Pons (tissue), 1 donor: ENCODE measurements around the gene PROSER2.

Experiments used
- DNase-seq: peaks from one replicate; pipeline ENCODE4 v3.0.0-alpha.2; 2016; ENCODE audit warnings: low spot score

PROSER2 gene

GRCh38 chr10:11805792-11806191 is 17.4 kb upstream of the PROSER2 start:
- DNase-seq = no peak

DNA sequence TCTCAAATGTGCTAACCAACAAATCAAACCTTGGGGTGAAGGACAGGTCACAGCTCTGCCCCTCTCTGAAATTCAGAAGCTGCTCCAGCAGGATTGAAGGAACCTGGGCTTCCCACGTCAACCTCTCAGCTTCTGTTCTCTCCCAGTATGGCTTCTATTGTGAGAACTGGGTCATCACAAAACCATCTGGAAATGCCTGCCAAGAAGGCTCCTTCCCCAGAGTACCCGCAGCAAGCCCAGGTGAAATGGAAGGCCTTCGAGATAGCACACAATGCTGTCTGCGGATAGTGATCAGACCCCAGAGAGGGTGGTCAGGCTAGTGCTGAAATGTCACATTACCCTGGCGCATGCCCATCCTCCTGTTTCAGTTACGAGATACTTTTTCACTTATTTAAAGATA is 16.4 kb upstream of the PROSER2 start:
- DNase-seq = no peak

DNA sequence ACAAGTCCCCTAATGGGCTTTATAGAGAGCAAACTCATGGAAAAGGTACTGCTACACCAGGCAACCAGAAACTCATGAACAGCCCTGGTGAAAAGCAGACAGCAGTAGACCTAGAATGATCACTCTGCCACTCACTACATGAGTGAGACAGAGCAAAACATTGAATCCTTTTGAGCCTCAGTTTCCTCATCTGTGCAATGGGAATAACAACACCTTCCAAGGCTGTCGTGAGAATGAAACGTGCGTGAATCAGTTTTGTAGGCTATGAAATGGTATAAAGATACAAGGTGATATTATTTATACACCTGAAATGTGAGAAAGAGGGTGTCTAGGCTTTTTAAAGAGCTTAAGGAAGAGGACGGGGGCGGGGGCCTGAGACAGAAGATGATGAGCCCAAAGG is 14.3 kb upstream of the PROSER2 start:
- no peak for DNase-seq

- DNase-seq = no peak
These were observed 12.8 kb upstream of the PROSER2 start for GRCh38 chr10:11810313-11810766.

DNA sequence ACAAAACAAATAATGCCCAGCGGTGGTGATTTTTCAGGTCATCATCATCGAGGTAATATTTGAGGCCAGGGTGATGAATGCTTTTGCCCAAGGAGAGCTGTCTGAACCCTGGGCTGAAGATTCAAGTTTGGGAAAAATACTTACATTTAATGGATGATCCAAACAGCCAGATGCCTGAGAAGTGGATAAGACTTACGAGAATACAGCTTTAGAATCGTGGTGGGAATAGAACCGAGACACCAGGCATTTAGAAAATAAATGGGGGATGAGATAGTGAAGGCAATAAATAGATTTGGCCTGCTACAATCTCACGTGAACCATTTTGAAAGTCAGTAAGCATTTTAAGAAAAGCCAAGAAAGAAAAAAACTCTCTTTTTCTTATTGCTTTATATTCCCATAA is 12.2 kb upstream of the PROSER2 start:
- DNase-seq = no peak

GRCh38 chr10:11813177-11813576 is 10.0 kb upstream of the PROSER2 start:
- no peak for DNase-seq

DNA sequence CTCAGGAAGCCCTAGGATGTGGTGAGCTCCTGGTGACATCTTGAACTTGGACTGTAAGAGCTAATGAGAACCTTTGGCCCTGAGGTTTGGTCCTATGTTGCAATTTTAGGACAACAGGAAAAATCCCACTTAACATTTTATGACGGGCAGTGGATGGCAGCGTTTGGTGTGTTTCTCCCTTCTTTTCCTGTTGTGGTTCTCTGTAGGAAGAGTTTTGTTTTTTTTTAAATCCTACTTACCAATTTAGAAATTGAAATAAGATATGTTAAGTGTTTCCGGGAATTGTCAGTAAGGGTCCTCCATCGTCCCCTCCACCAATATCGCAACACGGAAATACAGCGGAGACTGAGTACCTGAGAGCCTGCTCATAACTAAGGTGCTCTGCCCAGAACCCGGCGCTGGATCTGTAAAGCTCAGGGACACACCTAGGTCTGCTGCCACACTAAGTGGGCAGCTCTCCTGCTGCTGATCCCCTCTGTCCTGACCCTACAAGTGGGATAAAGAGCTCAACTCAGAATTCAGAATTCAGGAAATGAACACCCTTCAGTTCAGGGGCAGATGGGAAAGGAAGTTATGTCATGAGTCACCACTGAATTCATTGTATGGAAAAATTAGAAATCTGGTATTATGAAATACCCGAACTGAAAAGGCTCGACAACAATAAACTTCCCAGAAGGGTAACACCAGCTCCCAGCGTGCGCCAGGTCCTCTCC is 9.1 kb upstream of the PROSER2 start:
- no peak for DNase-seq

DNA sequence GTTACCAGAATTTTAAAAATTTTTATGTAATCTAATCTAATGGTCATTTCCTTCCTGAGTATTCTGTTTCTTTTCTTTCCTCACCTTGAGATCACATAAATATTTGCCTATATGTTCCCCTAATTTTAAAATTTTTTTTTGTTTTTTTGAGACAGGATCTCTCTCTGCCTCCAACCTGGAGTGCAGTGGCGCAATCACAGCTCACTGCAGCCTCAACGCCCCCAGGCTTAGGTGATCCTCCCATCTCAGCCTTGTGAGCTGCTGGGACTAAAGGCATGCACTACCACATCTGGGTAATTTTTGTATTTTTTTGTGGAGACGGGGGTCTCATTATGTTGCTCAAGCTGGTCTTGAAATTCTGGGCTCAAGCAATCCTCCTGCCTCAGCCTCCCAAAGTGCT is 4.1 kb upstream of the PROSER2 start:
- DNase-seq = no peak

DNA sequence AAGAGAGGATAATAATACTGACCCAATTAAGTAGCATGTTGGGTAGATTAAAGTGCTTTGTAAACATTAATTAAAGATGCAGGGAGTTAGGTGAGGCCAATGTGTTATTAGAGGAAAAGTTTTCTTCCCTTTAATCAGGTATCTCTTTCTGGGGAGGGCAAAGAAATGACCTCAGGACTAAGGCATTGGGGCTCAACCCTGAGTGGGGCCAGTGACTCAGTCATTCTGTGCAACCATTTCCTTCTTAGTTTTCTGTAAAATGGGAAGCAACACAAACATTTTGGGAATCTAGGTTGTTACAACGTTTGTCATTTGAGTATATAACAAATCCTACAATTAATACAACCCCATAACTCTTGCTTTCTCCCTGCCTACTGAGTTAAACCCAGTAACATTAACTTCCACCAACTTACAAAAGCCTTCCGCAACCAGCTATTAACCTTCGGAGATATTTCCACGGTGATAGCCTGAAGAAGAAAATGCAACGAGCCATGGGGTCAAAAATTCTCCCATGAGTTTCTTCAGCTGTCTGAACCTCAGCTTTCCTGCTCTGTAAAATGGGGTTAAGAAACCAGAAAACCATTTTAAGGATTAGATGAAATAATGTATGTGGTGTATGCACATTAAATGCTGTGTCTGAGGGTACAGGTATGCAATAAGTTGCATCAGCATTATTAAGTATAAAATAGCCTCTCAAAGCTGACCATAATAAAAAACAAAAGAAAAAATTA is 965 bp upstream of the PROSER2 start:
- no peak for DNase-seq

DNA sequence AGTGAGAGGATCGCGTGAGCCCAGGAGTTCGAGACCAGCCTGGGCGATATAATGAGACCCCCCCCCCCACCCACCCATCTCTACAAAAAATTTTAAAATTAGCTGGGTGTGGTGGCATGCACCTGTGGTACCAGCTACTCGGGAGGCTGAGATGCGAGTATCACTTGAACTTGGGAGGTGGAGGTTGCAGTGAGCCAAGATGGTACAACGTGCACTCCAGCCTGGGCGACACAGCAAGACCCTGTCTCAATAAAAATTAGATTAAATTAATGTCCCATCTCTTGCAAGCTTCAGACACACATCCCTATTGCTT is 391 bp upstream of the PROSER2 start:
- DNase-seq = no peak

- no peak for DNase-seq
These were observed 812 bp downstream of the PROSER2 start for GRCh38 chr10:11823989-11824346.

- DNase-seq = no peak
These were observed 1.2 kb downstream of the PROSER2 start for GRCh38 chr10:11824376-11824775.

GRCh38 chr10:11824825-11825224 is 1.7 kb downstream of the PROSER2 start:
- no peak for DNase-seq

- DNase-seq = no peak
These were observed 2.7 kb downstream of the PROSER2 start for GRCh38 chr10:11825796-11826414.

DNA sequence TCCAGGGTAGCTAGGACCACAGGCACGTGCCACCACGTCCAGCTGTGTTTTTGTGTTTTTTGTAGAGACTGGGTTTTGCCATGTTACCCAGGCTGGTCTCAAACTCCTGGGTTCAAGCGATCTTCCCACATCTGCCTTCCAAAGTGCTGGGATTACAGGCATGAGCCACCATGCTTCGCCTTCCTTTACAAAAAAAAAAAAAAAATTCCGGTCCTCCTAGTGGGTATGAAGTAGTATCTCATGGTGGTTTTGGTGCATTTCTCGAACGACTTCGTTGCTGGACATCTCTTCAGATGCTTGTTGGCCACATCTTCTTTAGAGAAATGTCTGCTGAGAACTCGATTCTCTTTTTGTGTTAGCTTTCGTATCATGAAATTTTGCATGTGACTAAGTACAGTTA is 3.9 kb downstream of the PROSER2 start:
- DNase-seq = no peak

DNA sequence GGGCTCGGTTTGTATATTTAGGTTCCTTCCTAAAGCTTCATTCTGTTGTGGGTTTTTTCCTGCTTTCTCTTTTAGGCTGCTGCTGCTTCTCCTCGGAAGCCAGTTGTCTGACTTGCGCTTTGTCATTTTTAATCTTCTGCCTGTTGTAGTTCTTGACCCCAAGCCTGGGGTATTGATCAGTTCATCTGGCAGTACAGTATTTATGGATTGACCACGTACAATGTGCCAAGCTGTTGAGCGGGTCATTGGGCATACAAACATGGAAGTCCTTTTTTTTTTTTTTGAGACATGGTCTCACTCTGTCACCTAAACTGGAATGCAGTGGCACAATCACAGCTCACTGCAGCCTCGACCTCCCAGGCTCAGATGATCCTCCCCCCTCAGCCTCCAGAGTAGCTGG is 4.3 kb downstream of the PROSER2 start:
- no peak for DNase-seq

- no peak for DNase-seq
These were observed 5.6 kb downstream of the PROSER2 start for GRCh38 chr10:11828682-11829284.

DNA sequence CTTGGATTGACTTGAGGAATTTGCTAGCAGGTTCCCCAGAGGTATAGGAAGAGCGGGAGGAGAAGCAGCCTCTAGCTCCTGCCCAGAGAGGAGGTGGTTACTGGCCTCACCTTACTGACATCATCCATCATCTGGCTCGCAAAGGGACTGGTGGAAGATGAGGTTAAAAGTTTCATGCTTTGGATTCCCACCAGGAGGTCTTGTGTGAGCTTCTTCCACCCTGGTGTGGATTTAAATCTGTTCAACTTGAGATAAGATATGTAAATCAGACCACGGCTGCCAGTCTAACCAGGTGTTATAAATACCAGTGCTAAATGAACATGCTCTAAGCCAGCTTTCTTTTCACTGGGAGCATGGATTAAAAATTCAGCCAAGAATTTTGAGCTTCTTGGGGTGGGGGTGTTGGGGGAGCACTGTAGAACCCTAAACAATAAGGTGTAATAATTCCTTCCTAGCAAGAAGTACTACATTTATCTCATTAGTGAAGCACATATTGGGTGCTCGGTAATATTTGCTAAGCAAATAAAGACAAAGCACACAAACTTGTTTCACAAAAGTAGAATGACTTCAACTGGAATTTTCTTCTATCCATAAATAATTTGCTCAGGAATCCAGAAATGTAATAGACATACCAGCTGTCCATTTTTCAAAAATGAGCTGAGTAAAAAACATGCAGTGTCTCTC is 7.8 kb downstream of the PROSER2 start:
- DNase-seq = no peak

GRCh38 chr10:11831520-11831951 is 8.4 kb downstream of the PROSER2 start:
- DNase-seq = no peak

GRCh38 chr10:11832042-11832441 is 8.9 kb downstream of the PROSER2 start:
- DNase-seq = no peak

DNA sequence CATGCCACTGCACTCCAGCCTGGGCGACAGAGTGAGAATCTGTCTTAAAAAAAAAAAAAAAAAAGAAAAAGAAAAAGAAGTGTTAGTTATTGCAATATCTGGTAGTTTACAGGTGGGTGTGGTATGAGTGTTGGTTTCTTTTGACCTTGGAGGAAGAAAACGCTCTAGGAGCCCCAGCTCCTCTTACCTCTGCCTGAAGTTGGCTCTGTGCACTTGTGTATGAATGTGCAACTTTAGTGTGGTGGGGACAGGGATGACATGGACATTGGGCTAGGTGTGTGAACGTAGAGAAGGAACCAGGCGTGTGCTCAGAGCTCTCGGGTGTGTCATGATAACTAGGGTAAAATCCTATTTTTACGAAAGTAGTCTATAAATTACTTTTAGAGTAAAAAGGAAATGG is 11.9 kb downstream of the PROSER2 start:
- DNase-seq = no peak

DNA sequence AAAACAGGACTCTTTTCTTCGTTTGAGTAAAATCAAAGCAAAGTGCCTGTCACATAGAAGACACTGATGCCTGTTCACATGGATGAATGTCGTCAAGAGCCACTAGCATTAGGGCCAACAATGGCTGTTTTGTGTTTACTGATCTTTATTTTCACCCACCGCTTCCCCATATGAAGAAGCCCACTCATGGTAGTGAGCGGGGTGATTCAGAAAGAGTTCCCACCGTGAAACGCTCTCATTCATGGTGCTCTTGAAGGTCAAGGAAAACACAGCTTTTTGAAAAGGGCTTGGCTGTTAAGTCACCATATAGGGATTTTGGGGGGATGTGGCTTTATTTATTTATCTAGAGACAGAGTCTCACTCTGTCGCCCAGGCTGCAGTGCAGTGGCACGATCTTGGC is 12.5 kb downstream of the PROSER2 start:
- no peak for DNase-seq
